GM12865 (cell line): ENCODE results near the gene XRRA1.
"Not testable (repeated sequence)": the region's sequence is repeated elsewhere in the genome, so short reads cannot be mapped to it uniquely, and the experiment has no call there.

Experiments
- DNase-seq: peaks from one replicate; pipeline ENCODE4 v3.0.0; 2010; ENCODE audit warnings: low read depth
- H3K4me3 ChIP-seq: 2 replicates; pipeline ENCODE4 v1.5.1; 2011; ENCODE audit warnings: mild to moderate bottlenecking, low read depth, low read length, control low read depth
- CTCF ChIP-seq: IDR thresholded peaks from 2 replicates; pipeline ENCODE4 v1.5.1; 2011; ENCODE audit warnings: low read length, control low read depth, low read depth, inconsistent platforms; ENCODE audit not compliant: insufficient read depth; ENCODE audit errors: missing control alignments

The XRRA1 gene

GRCh38 chr11:74840486-74840885 is 108.4 kb downstream of the XRRA1 start:
- no peak for TF ChIP-seq CTCF
- H3K4me3 ChIP-seq, result no peak overlapping the region
- no peak for DNase-seq

GRCh38 chr11:74839971-74840370 is 108.9 kb downstream of the XRRA1 start:
- no peak for TF ChIP-seq CTCF
- H3K4me3 ChIP-seq, result no peak overlapping the region
- DNase-seq, result no peak

- TF ChIP-seq CTCF, result no peak
- no peak overlapping the region for H3K4me3 ChIP-seq
- DNase-seq, result no peak
Measured at GRCh38 chr11:74839446-74839845, 109.4 kb downstream of the XRRA1 start.

- no peak for DNase-seq
- no peak for TF ChIP-seq CTCF
- H3K4me3 ChIP-seq, result no peak overlapping the region
Measured at GRCh38 chr11:74838188-74838587, 110.7 kb downstream of the XRRA1 start.

- TF ChIP-seq CTCF, result no peak
- no peak overlapping the region for H3K4me3 ChIP-seq
- DNase-seq, result no peak
Measured at GRCh38 chr11:74837191-74837590, 111.7 kb downstream of the XRRA1 start.

GRCh38 chr11:74826901-74827300 is 122.0 kb downstream of the XRRA1 start:
- H3K4me3 ChIP-seq, result no peak overlapping the region
- peak; percentile 33 for DNase-seq
- no peak for TF ChIP-seq CTCF

GRCh38 chr11:74825596-74825995 is 123.3 kb downstream of the XRRA1 start:
- not testable (repeated sequence) for DNase-seq, H3K4me3 ChIP-seq
